OCI-LY3 (cell line): ENCODE measurements around the gene NAT9.

ENCODE experiments used
- H2AFZ ChIP-seq: fragments of 200-600, 300-600 bp; shearing (Covaris generic); 2 replicates; pipeline ENCODE4 v1.6.0; 2014; ENCODE audit warnings: antibody characterized with exemption, low read depth, low read length
- H3K27ac ChIP-seq: fragments of 200-600, 300-600 bp; sonication (generic); 2 replicates; pipeline ENCODE4 v1.5.1; 2014; ENCODE audit warnings: mild to moderate bottlenecking, low read length, moderate library complexity, mixed read lengths
- H3K27me3 ChIP-seq: fragments of 200-600, 300-600 bp; sonication (generic); 2 replicates; pipeline ENCODE4 v1.6.1; 2014; ENCODE audit warnings: low read depth, low read length, mixed read lengths
- H3K36me3 ChIP-seq: fragments of 200-600, 300-600 bp; sonication (generic); replicated peaks from 2 replicates; pipeline ENCODE3; 2014; ENCODE audit warnings: low read depth, low read length, mixed read lengths
- H3K4me1 ChIP-seq: fragments of 300-600, 200-600 bp; sonication (generic); 2 replicates; pipeline ENCODE4 v1.6.1; 2014; ENCODE audit warnings: low read length, mixed read lengths
- H3K4me2 ChIP-seq: fragments of 200-600, 300-600 bp; sonication (generic); 2 replicates; pipeline ENCODE4 v1.6.1; 2014; ENCODE audit warnings: low read length, mixed read lengths
- H3K4me3 ChIP-seq: fragments of 300-600, 200-600 bp; sonication (generic); 2 replicates; pipeline ENCODE4 v1.5.1; 2014; ENCODE audit warnings: antibody characterized with exemption, mild to moderate bottlenecking, low read length, moderate library complexity
- H3K79me2 ChIP-seq: fragments of 300-600, 200-600 bp; shearing (Covaris generic); 2 replicates; pipeline ENCODE4 v1.6.1; 2014; ENCODE audit warnings: mild to moderate bottlenecking, low read length, mixed read lengths
- H3K9ac ChIP-seq: fragments of 300-600, 200-600 bp; shearing (Covaris generic); 2 replicates; pipeline ENCODE4 v1.6.0; 2014; ENCODE audit warnings: mild to moderate bottlenecking, low read length, moderate library complexity
- H3K9me3 ChIP-seq: fragments of 200-600, 300-600 bp; shearing (Covaris generic); 2 replicates; pipeline ENCODE4 v1.6.1; 2014; ENCODE audit warnings: low read length, mixed read lengths; ENCODE audit not compliant: insufficient read depth
- H4K20me1 ChIP-seq: fragments of 200-600, 300-600 bp; sonication (generic); 2 replicates; pipeline ENCODE4 v1.6.1; 2016; ENCODE audit warnings: low read length, mixed read lengths; ENCODE audit not compliant: insufficient read depth
- CTCF ChIP-seq: fragments of 200-600, 300-600 bp; sonication (generic); IDR thresholded peaks from 2 replicates; pipeline ENCODE4 v1.5.1; 2014; ENCODE audit warnings: antibody characterized with exemption, low read length, low read depth
- EZH2phosphoT487 ChIP-seq: fragments of 200-600 bp; shearing (Covaris generic); IDR thresholded peaks from 2 replicates; pipeline ENCODE4 v1.6.1; 2018; ENCODE audit warnings: antibody characterized with exemption, mixed run types, low read depth

The NAT9 gene

GRCh38 chr17:74795327-74796020 is 19.3 kb upstream of the NAT9 start:
- Histone ChIP-seq H3K27me3 (no peaks in the 10 kb centered on the region), H3K27ac (no peak overlapping the region), H3K4me2 (no peak overlapping the region), H3K4me1 (peaks cover 7% of the 10 kb centered on the region), H3K79me2 (no peaks in the 10 kb centered on the region), H3K9ac (no peak overlapping the region), H3K4me3 (no peak overlapping the region), H3K9me3 (no peaks in the 10 kb centered on the region), H4K20me1 (no peaks in the 10 kb centered on the region), H2AFZ (no peak overlapping the region), H3K36me3 (no peaks in the 10 kb centered on the region)
- TF ChIP-seq EZH2phosphoT487: no peak
- no peak for TF ChIP-seq CTCF

- Histone ChIP-seq H3K4me2 (no peak overlapping the region), H3K27me3 (no peaks in the 10 kb centered on the region), H4K20me1 (no peaks in the 10 kb centered on the region), H3K79me2 (no peaks in the 10 kb centered on the region), H3K36me3 (no peaks in the 10 kb centered on the region), H2AFZ (no peak overlapping the region), H3K9me3 (no peaks in the 10 kb centered on the region), H3K27ac (no peak overlapping the region), H3K4me3 (no peak overlapping the region), H3K9ac (no peak overlapping the region), H3K4me1 (peaks cover 7% of the 10 kb centered on the region)
- TF ChIP-seq CTCF (no peak), EZH2phosphoT487 (no peak)
Measured at GRCh38 chr17:74792586-74793105, 16.5 kb upstream of the NAT9 start.

GRCh38 chr17:74790161-74791058 is 14.3 kb upstream of the NAT9 start:
- Histone ChIP-seq H3K9ac (no peak overlapping the region), H3K4me3 (no peak overlapping the region), H3K4me1 (peaks cover 7% of the 10 kb centered on the region), H3K4me2 (peak overlapping the region; percentile 20; the same call in 1 of the 2 replicates), H3K27me3 (no peaks in the 10 kb centered on the region), H3K9me3 (no peaks in the 10 kb centered on the region), H4K20me1 (no peaks in the 10 kb centered on the region), H3K27ac (no peak overlapping the region), H3K36me3 (no peaks in the 10 kb centered on the region), H3K79me2 (no peaks in the 10 kb centered on the region), H2AFZ (no peak overlapping the region)
- TF ChIP-seq CTCF (no peak), EZH2phosphoT487 (no peak)

- Histone ChIP-seq H3K9me3 (no peaks in the 10 kb centered on the region), H3K27me3 (no peaks in the 10 kb centered on the region), H3K4me2 (no peak overlapping the region), H2AFZ (no peak overlapping the region), H4K20me1 (no peaks in the 10 kb centered on the region), H3K9ac (no peak overlapping the region), H3K79me2 (no peaks in the 10 kb centered on the region), H3K4me3 (no peak overlapping the region), H3K27ac (no peak overlapping the region), H3K4me1 (peaks cover 7% of the 10 kb centered on the region), H3K36me3 (no peaks in the 10 kb centered on the region)
- TF ChIP-seq EZH2phosphoT487 (no peak), CTCF (no peak)
Measured at GRCh38 chr17:74786431-74787055, 10.4 kb upstream of the NAT9 start.
